ENCODE results near the gene PTGES. TPM values are rescaled to one million over a fixed set of nuclear protein-coding genes. Genes with fewer than 3 reads are reported as not detected.

PTGES gene
- total RNA-seq, 1 donor from 2014 or later, result 0.09 TPM

- intact Hi-C loops (cut with micrococcal nuclease), result no loop called here
Observed at GRCh38 chr9:129720865-129721545, 31.8 kb downstream of the PTGES start.

- intact Hi-C loops (cut with micrococcal nuclease), result no loop called here
Observed at GRCh38 chr9:129720181-129720864, 32.5 kb downstream of the PTGES start.

- intact Hi-C loops (cut with micrococcal nuclease), result no loop called here
Observed at GRCh38 chr9:129719135-129719534, 33.7 kb downstream of the PTGES start.

- intact Hi-C loops (cut with micrococcal nuclease), result no loop called here
Observed at GRCh38 chr9:129718647-129719046, 34.2 kb downstream of the PTGES start.

- intact Hi-C loops (cut with micrococcal nuclease), result no loop called here
Observed at GRCh38 chr9:129717991-129718390, 34.9 kb downstream of the PTGES start.

- intact Hi-C loops (cut with micrococcal nuclease), result no loop called here
Observed at GRCh38 chr9:129716091-129716490, 36.8 kb downstream of the PTGES start.

GRCh38 chr9:129714511-129715061, 38.3 kb downstream of the PTGES start:
- intact Hi-C loops (cut with micrococcal nuclease), result no loop called here

- intact Hi-C loops (cut with micrococcal nuclease), result no loop called here
Observed at GRCh38 chr9:129713402-129713679, 39.5 kb downstream of the PTGES start.

GRCh38 chr9:129712634-129713401, 40.0 kb downstream of the PTGES start:
- intact Hi-C loops (cut with micrococcal nuclease), result no loop called here

- intact Hi-C loops (cut with micrococcal nuclease), result no loop called here
Observed at GRCh38 chr9:129710169-129710453, 42.7 kb downstream of the PTGES start.

GRCh38 chr9:129709438-129710168, 43.2 kb downstream of the PTGES start:
- intact Hi-C loops (cut with micrococcal nuclease), result no loop called here

- intact Hi-C loops (cut with micrococcal nuclease), result no loop called here
Observed at GRCh38 chr9:129708793-129709192, 44.0 kb downstream of the PTGES start.

- intact Hi-C loops (cut with micrococcal nuclease), result no loop called here
Observed at GRCh38 chr9:129704807-129705206, 48.0 kb downstream of the PTGES start.

- intact Hi-C loops (cut with micrococcal nuclease), result no loop called here
Observed at GRCh38 chr9:129703667-129704355, 49.0 kb downstream of the PTGES start.

- intact Hi-C loops (cut with micrococcal nuclease), result no loop called here
Observed at GRCh38 chr9:129702589-129703520, 50.0 kb downstream of the PTGES start.

GRCh38 chr9:129701549-129701948, 51.3 kb downstream of the PTGES start:
- intact Hi-C loops (cut with micrococcal nuclease), result no loop called here

- intact Hi-C loops (cut with micrococcal nuclease), result no loop called here
Observed at GRCh38 chr9:129701054-129701453, 51.8 kb downstream of the PTGES start.

- intact Hi-C loops (cut with micrococcal nuclease), result no loop called here
Observed at GRCh38 chr9:129698254-129698757, 54.5 kb downstream of the PTGES start.

- intact Hi-C loops (cut with micrococcal nuclease), result no loop called here
Observed at GRCh38 chr9:129697656-129698253, 55.1 kb downstream of the PTGES start.
